Uterus (tissue), 4 donors: ENCODE measurements around the gene PIGR. TPM values are rescaled to one million over a fixed set of nuclear protein-coding genes. Genes with fewer than 3 reads are reported as not detected.

Experiments
- DNase-seq, 2 donors: peaks; one replicate each; pipeline ENCODE4 v3.0.0-alpha.2; 2019 to 2020
- H3K27ac ChIP-seq, 2 donors: fragments of 200-600 bp; sonication (generic); 1 replicate in 1 of 2; 2 replicates in 1 of 2; pipeline ENCODE4 v1.5.1; 2016 to 2018
- H3K27me3 ChIP-seq, 2 donors: fragments of 200-600 bp; sonication (generic); one replicate each; pipeline ENCODE4 v1.5.1; 2018 to 2019; ENCODE audit warnings: control low read depth in 1 of 2
- H3K36me3 ChIP-seq, 2 donors: fragments of 200-600 bp; sonication (generic); one replicate each; pipeline ENCODE4 v1.5.1; 2019; ENCODE audit warnings: control low read depth in 1 of 2
- H3K4me1 ChIP-seq, 2 donors: fragments of 200-600 bp; sonication (generic); one replicate each; pipeline ENCODE4 v1.5.1; 2018 to 2019; ENCODE audit warnings: control low read depth in 1 of 2
- H3K4me3 ChIP-seq, 2 donors: fragments of 200-600 bp; sonication (generic); 1 replicate in 1 of 2; 2 replicates in 1 of 2; pipeline ENCODE4 v1.5.1; 2018 to 2019; ENCODE audit warnings: mild to moderate bottlenecking in 1 of 2
- H3K9me3 ChIP-seq, 2 donors: fragments of 200-600 bp; sonication (generic); one replicate each; pipeline ENCODE4 v1.5.1; 2019; ENCODE audit warnings: control low read depth in 1 of 2
- POLR2A ChIP-seq, 2 donors: fragments of 450-650 bp; IDR thresholded peaks; one replicate each; pipeline ENCODE4 v1.6.1; 2016; ENCODE audit warnings: antibody characterized with exemption in 2 of 2, mild to moderate bottlenecking in 1 of 2, moderate library complexity in 1 of 2
- intact Hi-C: fragments of 100-400 bp; cut with DNase I; formaldehyde crosslinking; loops from one replicate; pipeline ENCODE4 v1.15.1; 2023; ENCODE audit warnings: low total_unique reads
- total RNA-seq, 4 donors: library from RNA; depleted of rRNA in 3 of 4; stranded (reverse); fragments of >200 nt in 3 of 4; gene quantifications; one replicate each; pipeline versions ENCODE4 v1.1.0 to v1.2.4, GENCODE V29; 2014 to 2023
- TF ChIP-seq, protein P1 (sequence below), 4 experiments: fragments of 200-600 bp in 2 of 4; fragments of 450-650 bp in 2 of 4; sonication (generic) in 2 of 4; IDR thresholded peaks; one replicate each; pipeline ENCODE4 v1.5.1; 2016 to 2019; ENCODE audit warnings: antibody characterized with exemption in 4 of 4, mild to moderate bottlenecking in 2 of 4, moderate library complexity in 1 of 4
- donor health status: DM: yes; HTN: yes; CAD: no.

PIGR gene
- total RNA-seq, 4 donors from 2014 or later: 0.69 to 7.1 (median 3.1) TPM

- intact Hi-C loops: no loop called here
- Histone ChIP-seq H3K27ac (no peak overlapping the region), H3K4me1 (no peaks in the 10 kb centered on the region), H3K9me3 (no peaks in the 10 kb centered on the region), H3K4me3 (no peak overlapping the region), H3K36me3 (no peaks in the 10 kb centered on the region), H3K27me3 (no peaks in the 10 kb centered on the region)
- DNase-seq: no peak
- TF ChIP-seq POLR2A (IDR thresholded peaks at IDR 0.05): no peak
- TF ChIP-seq, protein P1, sequence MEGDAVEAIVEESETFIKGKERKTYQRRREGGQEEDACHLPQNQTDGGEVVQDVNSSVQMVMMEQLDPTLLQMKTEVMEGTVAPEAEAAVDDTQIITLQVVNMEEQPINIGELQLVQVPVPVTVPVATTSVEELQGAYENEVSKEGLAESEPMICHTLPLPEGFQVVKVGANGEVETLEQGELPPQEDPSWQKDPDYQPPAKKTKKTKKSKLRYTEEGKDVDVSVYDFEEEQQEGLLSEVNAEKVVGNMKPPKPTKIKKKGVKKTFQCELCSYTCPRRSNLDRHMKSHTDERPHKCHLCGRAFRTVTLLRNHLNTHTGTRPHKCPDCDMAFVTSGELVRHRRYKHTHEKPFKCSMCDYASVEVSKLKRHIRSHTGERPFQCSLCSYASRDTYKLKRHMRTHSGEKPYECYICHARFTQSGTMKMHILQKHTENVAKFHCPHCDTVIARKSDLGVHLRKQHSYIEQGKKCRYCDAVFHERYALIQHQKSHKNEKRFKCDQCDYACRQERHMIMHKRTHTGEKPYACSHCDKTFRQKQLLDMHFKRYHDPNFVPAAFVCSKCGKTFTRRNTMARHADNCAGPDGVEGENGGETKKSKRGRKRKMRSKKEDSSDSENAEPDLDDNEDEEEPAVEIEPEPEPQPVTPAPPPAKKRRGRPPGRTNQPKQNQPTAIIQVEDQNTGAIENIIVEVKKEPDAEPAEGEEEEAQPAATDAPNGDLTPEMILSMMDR (IDR thresholded peaks at IDR 0.05): no peak
Measured at GRCh38 chr1:206923009-206923960, 23.0 kb downstream of the PIGR start.

DNA sequence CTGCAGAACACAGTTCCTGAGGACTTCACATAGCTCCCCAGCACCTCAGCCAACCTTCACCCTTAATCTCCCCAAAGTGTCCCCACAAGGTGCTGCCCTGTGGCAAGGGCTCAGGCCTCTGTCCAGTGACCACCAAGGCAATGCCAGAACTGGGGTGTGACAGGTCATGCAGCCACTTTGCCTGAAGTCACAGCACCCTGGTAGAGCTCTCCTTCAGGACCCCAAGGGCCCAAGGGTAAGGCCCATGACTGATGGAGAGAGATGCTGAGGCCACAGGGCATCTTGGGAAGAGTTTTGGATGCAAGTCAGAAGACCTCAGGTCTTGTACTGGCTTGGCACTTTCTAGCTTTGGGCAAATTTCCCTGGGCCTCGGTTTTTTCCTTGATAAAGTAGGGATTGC lies 23.7 kb downstream of the PIGR start:
- no peak for DNase-seq
- Histone ChIP-seq H3K27me3 (no peaks in the 10 kb centered on the region), H3K9me3 (no peaks in the 10 kb centered on the region), H3K4me3 (no peak overlapping the region), H3K4me1 (no peaks in the 10 kb centered on the region), H3K27ac (no peak overlapping the region), H3K36me3 (no peaks in the 10 kb centered on the region)
- intact Hi-C loops: no loop called here
- no peak for TF ChIP-seq POLR2A (IDR thresholded peaks at IDR 0.05)
- TF ChIP-seq, protein P1 (IDR thresholded peaks at IDR 0.05): no peak

DNA sequence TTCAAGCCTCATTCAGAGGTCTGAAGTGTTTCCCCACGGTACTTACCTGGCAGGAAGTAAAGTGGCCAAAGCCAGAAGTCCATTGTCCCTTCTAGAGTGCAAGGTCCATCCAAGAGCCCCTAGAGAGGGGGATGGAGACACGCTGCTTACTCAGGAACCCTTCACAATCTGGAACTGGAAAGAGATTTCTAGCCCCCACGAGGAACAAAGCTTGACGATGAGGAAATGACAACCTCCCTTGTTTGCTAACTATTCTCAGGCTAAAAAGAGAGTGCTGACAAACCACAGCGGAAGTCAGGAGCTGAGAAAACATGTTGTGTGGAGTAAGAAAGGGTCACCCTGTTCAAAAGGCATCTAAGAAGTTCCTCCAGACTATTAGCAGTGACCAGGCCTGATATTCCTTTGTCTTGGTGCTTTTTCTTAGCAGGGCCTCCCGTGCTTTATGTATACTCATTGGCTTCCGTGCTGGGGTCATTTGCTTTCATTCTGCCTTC lies 24.4 kb downstream of the PIGR start, which contains the start of gene FCMR:
Gene FCMR (minus strand): TSS at position 170 of the 494 bp plus-strand sequence. CDS start 87 bp downstream, at position 83.
- H3K27ac ChIP-seq: no peak within 1 kb of the TSS
- H3K27me3 ChIP-seq: no peaks in the 10 kb centered on the region
- H3K9me3 ChIP-seq: no peaks in the 10 kb centered on the region
- H3K36me3 ChIP-seq: no peaks in the 10 kb centered on the region
- intact Hi-C loops: no loop called here
- no peak within 1 kb of the TSS for H3K4me3 ChIP-seq
- H3K4me1 ChIP-seq: no peaks in the 10 kb centered on the region
- TF ChIP-seq, protein P1 (IDR thresholded peaks at IDR 0.05): no peak
- TF ChIP-seq POLR2A (IDR thresholded peaks at IDR 0.05): no peak
- no peak for DNase-seq

DNA sequence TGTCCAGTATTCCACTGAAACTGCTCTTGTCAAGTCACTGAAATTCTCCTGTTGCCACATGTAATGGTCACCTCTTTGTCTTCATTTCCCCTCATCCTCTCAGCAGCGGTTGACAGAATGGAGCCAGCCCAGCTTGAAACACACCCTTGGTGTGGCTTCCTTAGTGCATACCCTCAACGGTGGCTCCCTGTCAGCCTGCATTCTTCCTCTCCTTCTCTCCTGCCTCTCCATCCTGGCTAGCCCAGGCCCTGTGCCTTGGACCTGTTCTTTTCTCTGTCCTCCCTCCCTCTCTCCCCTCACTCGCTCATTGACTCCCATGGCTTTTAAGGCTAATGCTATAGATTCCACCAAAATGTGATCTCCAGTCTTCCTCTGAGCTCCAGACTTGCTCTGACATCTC lies 28.2 kb downstream of the PIGR start:
- H3K4me3 ChIP-seq: no peak overlapping the region
- DNase-seq: no peak
- no peaks in the 10 kb centered on the region for H3K9me3 ChIP-seq
- no peak for TF ChIP-seq POLR2A (IDR thresholded peaks at IDR 0.05)
- TF ChIP-seq, protein P1 (IDR thresholded peaks at IDR 0.05): no peak
- intact Hi-C loops: no loop called here
- H3K36me3 ChIP-seq: no peaks in the 10 kb centered on the region
- no peak overlapping the region for H3K27ac ChIP-seq
- no peaks in the 10 kb centered on the region for H3K4me1 ChIP-seq
- H3K27me3 ChIP-seq: no peaks in the 10 kb centered on the region
